Naive thymus-derived CD4-positive, alpha-beta T cell (primary cell): ENCODE results near the gene DCT. TPM values are rescaled to one million over a fixed set of nuclear protein-coding genes. Genes with fewer than 3 reads are reported as not detected.
A peak's percentile ranks its signal among the peaks of the same experiment; 100 is the strongest.

ENCODE experiments used
- ATAC-seq: fragments of 150-1000 bp; cut with Tn5 transposase; 2 replicates; pipeline ENCODE4 v1.10.0; 2021; ENCODE audit warnings: mild to moderate bottlenecking, moderate library complexity
- CTCF ChIA-PET: fragments of 350-600 bp; sonication (Branson Sonifier 250); formaldehyde crosslinking; loops from one replicate; lab custom pipeline; 2021; ENCODE audit warnings: antibody characterized with exemption; lab: Charles Lee
- POLR2A ChIA-PET: fragments of 350-600 bp; sonication (Branson Sonifier 250); formaldehyde crosslinking; loops from one replicate; lab custom pipeline; 2021; ENCODE audit warnings: antibody characterized with exemption, inconsistent platforms; lab: Charles Lee
- DNase-seq, 9 donors: peaks; one replicate each; pipeline versions ENCODE4 v3.0.0 to v3.0.0-alpha.2; 2020 to 2022; ENCODE audit warnings: mixed read lengths in 1 of 9
- H3K27ac ChIP-seq: one replicate; pipeline ENCODE4 v1.7.0; 2013; ENCODE audit warnings: mild to moderate bottlenecking, low read depth, low read length, moderate library complexity
- H3K27me3 ChIP-seq, 2 donors: one replicate each; pipeline ENCODE4 v1.7.0; 2013; ENCODE audit warnings: low read length in 2 of 2, mild to moderate bottlenecking in 2 of 2, moderate library complexity in 2 of 2; ENCODE audit not compliant: control insufficient read depth in 2 of 2, insufficient read depth in 2 of 2
- H3K36me3 ChIP-seq, 3 experiments: 1 replicate in 2 of 3; 2 replicates in 1 of 3; pipeline ENCODE4 v1.7.0; 2013; ENCODE audit warnings: low read length in 3 of 3, mild to moderate bottlenecking in 3 of 3, moderate library complexity in 1 of 3; ENCODE audit not compliant: insufficient read depth in 3 of 3, control insufficient read depth in 2 of 3
- H3K4me1 ChIP-seq, 2 donors: one replicate each; pipeline ENCODE4 v1.7.0; 2013; ENCODE audit warnings: low read length in 2 of 2, mild to moderate bottlenecking in 2 of 2, moderate library complexity in 1 of 2; ENCODE audit not compliant: control insufficient read depth in 2 of 2, insufficient read depth in 2 of 2
- H3K4me3 ChIP-seq: 2 replicates; pipeline ENCODE4 v1.7.0; 2013; ENCODE audit warnings: mild to moderate bottlenecking, low read length
- H3K9me3 ChIP-seq, 3 experiments: 1 replicate in 2 of 3; 2 replicates in 1 of 3; pipeline ENCODE4 v1.7.0; 2013; ENCODE audit warnings: low read length in 3 of 3; ENCODE audit not compliant: control insufficient read depth in 2 of 3
- H3K27ac Mint-ChIP-seq, 9 donors: one replicate each; pipeline ENCODE4 v1.8.0; 2020 to 2022; ENCODE audit warnings: mixed read lengths in 9 of 9, mild to moderate bottlenecking in 8 of 9, moderate library complexity in 5 of 9, inconsistent platforms in 2 of 9
- H3K27me3 Mint-ChIP-seq, 5 donors: one replicate each; pipeline ENCODE4 v1.8.0; 2021 to 2022; ENCODE audit warnings: mixed read lengths in 5 of 5, mild to moderate bottlenecking in 1 of 5
- H3K36me3 Mint-ChIP-seq, 5 donors: one replicate each; pipeline ENCODE4 v1.8.0; 2020 to 2022; ENCODE audit warnings: mixed read lengths in 5 of 5, mild to moderate bottlenecking in 3 of 5, inconsistent platforms in 1 of 5
- H3K4me1 Mint-ChIP-seq, 7 donors: one replicate each; pipeline ENCODE4 v1.8.0; 2020 to 2022; ENCODE audit warnings: mixed read lengths in 7 of 7, mild to moderate bottlenecking in 3 of 7, inconsistent platforms in 1 of 7
- H3K4me3 Mint-ChIP-seq, 10 donors: one replicate each; pipeline ENCODE4 v1.8.0; 2020 to 2022; ENCODE audit warnings: mild to moderate bottlenecking in 10 of 10, mixed read lengths in 10 of 10, moderate library complexity in 6 of 10, inconsistent platforms in 2 of 10
- H3K9me3 Mint-ChIP-seq, 11 donors: one replicate each; pipeline ENCODE4 v1.8.0; 2020 to 2022; ENCODE audit warnings: mixed read lengths in 11 of 11, mild to moderate bottlenecking in 4 of 11, inconsistent platforms in 1 of 11, moderate library complexity in 1 of 11
- intact Hi-C, 2 donors: fragments of 100-400 bp; cut with micrococcal nuclease; formaldehyde crosslinking; loops; one replicate each; pipeline ENCODE4 v1.15.1; 2023
- polyA plus RNA-seq, 2 donors: library from polyadenylated mRNA; unstranded; fragments of 300-500 nt; fragmentation: Illumina TruSeq; gene quantifications; one replicate each; pipeline ENCODE4 v1.2.3, GENCODE V29; 2021
- total RNA-seq, 6 experiments: library from RNA in 5 of 6; stranded (reverse) in 5 of 6; gene quantifications; 1 replicate in 5 of 6; 2 replicates in 1 of 6; pipeline ENCODE4 v1.2.3 and lab custom pipeline; 2021 to 2026

DCT gene
- total and polyA plus RNA-seq, 7 experiments from 2014 or later: 0.19 to 1.9 (median 0.68) TPM; not detected in 1

DNA sequence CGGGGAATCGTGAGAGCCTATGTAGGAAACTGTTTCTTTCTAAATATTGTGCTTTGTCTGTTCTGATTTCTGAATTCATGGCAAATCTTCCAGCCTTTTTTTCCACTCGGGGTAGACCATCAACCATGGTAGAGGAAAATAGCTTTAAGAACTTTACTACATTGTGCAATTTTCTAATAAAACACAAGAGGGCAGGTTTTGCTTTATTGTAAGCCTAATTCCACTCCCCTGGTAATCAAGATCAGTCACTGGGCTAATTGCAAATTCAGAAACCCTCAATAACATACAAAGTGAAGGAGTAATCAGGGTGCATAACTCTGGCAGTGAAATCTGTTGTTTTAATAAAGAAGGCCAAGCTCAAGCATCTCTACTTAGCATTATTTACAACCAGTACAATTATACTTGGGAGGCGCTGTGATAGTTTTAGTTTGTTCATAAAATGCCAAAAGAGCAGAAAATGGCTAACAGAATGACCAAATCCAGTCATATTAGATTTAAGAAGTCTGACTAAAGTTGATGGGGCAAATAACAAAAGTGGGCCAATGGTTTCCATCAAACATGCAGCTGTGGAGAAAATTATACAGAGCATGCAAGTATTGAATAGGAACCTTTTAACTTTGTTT, 43.8 kb downstream of the DCT start:
- DNase-seq (peak in 7 of 9 donors; percentile 18 to 63 (median 50)), ATAC-seq (peak; percentile 73)
- CTCF ChIA-PET: interaction anchor here (0.6 to 13.1 kb wide), 13 partner anchors 9 to 720 kb away, joined by 3 to 273 read pairs (median 3); partner anchors contain the start of gene TGDS
- Histone ChIP-seq H3K4me1 (no peaks in the 10 kb centered on the region), H3K9me3 (no peaks in the 10 kb centered on the region), H3K27ac (no peak overlapping the region), H3K36me3 (no peaks in the 10 kb centered on the region), H3K27me3 (no peaks in the 10 kb centered on the region), H3K4me3 (no peak overlapping the region)
- H3K27ac Mint-ChIP-seq: no peak overlapping the region
- no peaks in the 10 kb centered on the region for H3K36me3 Mint-ChIP-seq
- H3K27me3 Mint-ChIP-seq: peaks cover 0 to 3% (median 0%) of the 10 kb centered on the region in 5 donors
- POLR2A ChIA-PET: interaction anchor here (0.6 to 1.1 kb wide), 4 partner anchors 107 to 185 kb away, joined by 3 read pairs; no protein-coding TSS in a partner anchor
- no peak overlapping the region for H3K4me3 Mint-ChIP-seq
- intact Hi-C loops: loop anchor here (1.0 to 10.0 kb wide), 8 partner anchors 72 to 1043 kb away; no protein-coding TSS in a partner anchor
- peaks cover 0 to 2% (median 0%) of the 10 kb centered on the region in 11 donors for H3K9me3 Mint-ChIP-seq
- peaks cover 0 to 16% (median 0%) of the 10 kb centered on the region in 7 donors for H3K4me1 Mint-ChIP-seq

DNA sequence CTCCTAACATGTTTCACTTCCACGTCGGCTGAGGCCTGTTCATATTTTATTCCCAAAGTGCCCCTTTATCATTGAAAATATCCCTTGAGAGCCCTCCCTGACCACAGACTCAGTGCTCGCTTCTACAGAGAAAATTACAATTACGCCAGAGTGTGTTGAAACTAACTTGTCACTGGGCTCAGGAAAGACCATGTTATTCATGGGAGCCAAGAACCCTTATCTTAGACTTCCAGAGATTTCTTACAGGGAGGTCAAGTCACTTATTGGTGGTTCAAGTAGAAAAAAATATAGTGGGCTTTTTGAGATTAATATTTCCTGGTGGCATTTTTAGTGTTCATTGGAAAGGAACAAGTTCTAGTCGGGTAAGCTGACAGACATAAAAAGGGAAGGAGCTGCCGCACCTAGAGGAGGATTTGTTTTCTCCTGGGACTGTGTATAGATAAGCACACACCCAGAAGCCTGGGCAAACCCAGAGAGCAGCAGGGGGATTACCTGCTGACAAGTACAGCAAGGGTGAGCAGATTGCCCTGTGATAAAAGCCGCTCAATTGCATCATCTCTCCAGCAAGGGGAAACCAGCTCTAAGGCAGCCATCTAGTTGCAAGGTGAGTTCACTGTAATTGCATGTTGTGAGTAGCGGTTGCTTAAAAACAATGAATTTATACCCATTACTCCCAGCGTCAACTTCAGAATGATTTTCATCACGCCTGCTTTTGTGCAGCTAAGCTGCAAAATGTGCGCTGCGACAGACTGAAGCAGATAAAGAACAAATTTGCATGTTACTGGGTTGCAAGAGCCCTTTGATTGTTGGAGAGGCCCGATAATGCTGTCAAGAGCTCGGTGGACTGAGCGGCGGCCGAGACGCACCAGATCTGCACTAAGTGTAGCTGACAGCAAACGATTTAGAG, 46.2 kb downstream of the DCT start:
- Histone ChIP-seq H3K27me3 (no peaks in the 10 kb centered on the region), H3K4me1 (no peaks in the 10 kb centered on the region), H3K36me3 (no peaks in the 10 kb centered on the region), H3K27ac (no peak overlapping the region), H3K9me3 (no peaks in the 10 kb centered on the region), H3K4me3 (no peak overlapping the region)
- Mint-ChIP-seq H3K27ac (no peak overlapping the region), H3K36me3 (no peaks in the 10 kb centered on the region), H3K4me3 (no peak overlapping the region), H3K27me3 (peaks cover 0 to 3% (median 0%) of the 10 kb centered on the region in 5 donors), H3K4me1 (peaks cover 0 to 16% (median 0%) of the 10 kb centered on the region in 7 donors), H3K9me3 (peaks cover 0 to 4% (median 0%) of the 10 kb centered on the region in 11 donors)
- CTCF ChIA-PET: interaction anchor here (0.7 to 13.1 kb wide), 3 partner anchors 13 to 184 kb away, joined by 3 to 273 read pairs (median 3); no protein-coding TSS in a partner anchor
- intact Hi-C loops: loop anchor here in 1 of 2 donors (10.0 kb wide), 1 partner anchor 751 kb away; no protein-coding TSS in a partner anchor
- no peak for DNase-seq
- no peak for ATAC-seq
- POLR2A ChIA-PET: interaction anchor here (1.3 kb wide), 1 partner anchor 184 kb away, joined by 4 read pairs; no protein-coding TSS in a partner anchor

DNA sequence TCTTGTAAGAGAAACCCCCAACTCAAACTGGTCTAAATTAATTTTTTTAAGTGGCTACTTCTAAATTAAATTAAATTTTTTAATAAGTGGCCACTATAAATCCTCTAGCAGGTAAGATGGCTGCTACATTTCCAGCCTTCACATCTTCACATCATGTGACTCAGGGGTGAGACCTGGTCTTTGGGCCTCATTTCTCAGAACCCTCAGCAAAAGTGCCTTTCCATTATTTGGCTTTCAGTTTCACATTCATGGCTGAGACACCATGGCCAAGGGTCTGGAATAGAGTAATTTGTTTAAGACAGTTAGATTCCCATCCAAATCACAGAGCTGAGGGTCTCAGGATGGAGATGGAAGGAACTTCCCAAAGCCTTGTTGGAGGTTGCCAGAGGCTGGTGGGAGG, 47.5 kb downstream of the DCT start:
- no peak for ATAC-seq

DNA sequence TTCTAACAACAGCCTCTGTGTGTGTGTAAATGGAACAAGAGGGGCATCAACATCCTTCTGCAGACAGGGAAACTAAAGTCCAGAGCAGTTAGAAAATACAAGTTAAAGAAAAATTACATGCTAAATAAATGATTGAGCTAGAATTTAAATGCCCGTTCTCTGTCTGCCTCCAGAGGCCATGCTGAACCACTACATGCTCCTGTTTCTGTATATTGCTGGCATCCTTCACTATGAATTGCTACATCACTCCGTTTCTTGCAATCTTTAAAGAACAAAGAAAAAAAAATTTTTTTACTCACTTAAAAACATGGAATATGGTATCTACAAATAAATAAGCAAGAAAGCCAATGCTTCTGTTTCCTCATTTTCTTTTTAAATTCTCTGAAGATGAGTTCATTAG, 47.9 kb downstream of the DCT start:
- Histone ChIP-seq H3K4me3 (no peak overlapping the region), H3K9me3 (no peaks in the 10 kb centered on the region), H3K36me3 (no peaks in the 10 kb centered on the region), H3K27ac (no peak overlapping the region), H3K27me3 (no peaks in the 10 kb centered on the region), H3K4me1 (no peaks in the 10 kb centered on the region)
- peaks cover 0 to 16% (median 0%) of the 10 kb centered on the region in 7 donors for H3K4me1 Mint-ChIP-seq
- intact Hi-C loops: loop anchor here in 1 of 2 donors (10.0 kb wide), 1 partner anchor 753 kb away; no protein-coding TSS in a partner anchor
- no peak overlapping the region for H3K27ac Mint-ChIP-seq
- CTCF ChIA-PET: interaction anchor here (13.1 kb wide), 1 partner anchor 186 kb away, joined by 273 read pairs; no protein-coding TSS in a partner anchor
- no peaks in the 10 kb centered on the region for H3K36me3 Mint-ChIP-seq
- no peak for DNase-seq
- H3K4me3 Mint-ChIP-seq: no peak overlapping the region
- H3K9me3 Mint-ChIP-seq: peaks cover 0 to 4% (median 0%) of the 10 kb centered on the region in 11 donors
- POLR2A ChIA-PET: no interaction called here
- peaks cover 0 to 3% (median 0%) of the 10 kb centered on the region in 5 donors for H3K27me3 Mint-ChIP-seq
- ATAC-seq: no peak

More for the DNA sequence above, 47.5 kb downstream of the DCT start:
- intact Hi-C loops: loop anchor here in 1 of 2 donors (10.0 kb wide), 1 partner anchor 753 kb away; no protein-coding TSS in a partner anchor
- H3K36me3 ChIP-seq: no peaks in the 10 kb centered on the region
- H3K4me1 Mint-ChIP-seq: peaks cover 0 to 16% (median 0%) of the 10 kb centered on the region in 7 donors
- ChIA-PET CTCF (interaction anchor here (13.1 kb wide), 1 partner anchor 186 kb away, joined by 273 read pairs; no protein-coding TSS in a partner anchor), POLR2A (no interaction called here)
- H3K27ac Mint-ChIP-seq: no peak overlapping the region
- peaks cover 0 to 3% (median 0%) of the 10 kb centered on the region in 5 donors for H3K27me3 Mint-ChIP-seq
- no peak overlapping the region for H3K4me3 Mint-ChIP-seq
- no peak for DNase-seq
- no peaks in the 10 kb centered on the region for H3K9me3 ChIP-seq
- H3K36me3 Mint-ChIP-seq: no peaks in the 10 kb centered on the region
- no peaks in the 10 kb centered on the region for H3K4me1 ChIP-seq
- no peaks in the 10 kb centered on the region for H3K27me3 ChIP-seq
- H3K27ac ChIP-seq: no peak overlapping the region
- peaks cover 0 to 4% (median 0%) of the 10 kb centered on the region in 11 donors for H3K9me3 Mint-ChIP-seq
- H3K4me3 ChIP-seq: no peak overlapping the region

DNA sequence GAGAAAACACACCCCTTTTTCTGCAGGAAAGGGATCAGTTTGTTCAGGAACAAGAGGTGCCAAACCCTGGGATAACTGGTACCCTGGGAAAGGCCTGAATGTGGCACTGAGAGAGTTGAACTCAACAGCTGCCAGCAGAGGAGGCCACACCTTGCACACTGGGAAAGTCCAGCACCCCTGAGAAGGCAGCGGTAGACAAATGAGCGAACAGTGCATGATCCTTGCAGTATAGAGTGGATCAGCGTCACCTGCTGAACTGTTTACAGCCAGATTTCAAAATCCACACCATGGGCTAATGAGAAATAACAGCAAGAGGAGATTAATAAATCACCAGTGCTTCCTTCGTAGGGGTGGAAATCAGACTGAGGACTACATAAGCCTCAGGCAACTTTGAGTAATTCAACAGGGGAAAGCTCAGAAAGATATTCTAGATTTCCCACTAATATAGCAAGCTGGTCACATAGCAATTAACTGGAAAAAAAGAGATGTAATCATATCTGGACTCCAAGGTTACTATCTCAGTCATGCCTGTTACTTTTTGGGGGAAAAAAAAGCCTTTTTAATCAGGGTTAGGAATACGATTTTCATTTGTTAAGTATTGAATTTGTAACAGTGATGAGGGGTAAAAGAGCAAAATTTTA, 52.0 kb downstream of the DCT start:
- ATAC-seq (no peak), DNase-seq (no peak)
- Histone ChIP-seq H3K27ac (no peak overlapping the region), H3K4me1 (no peaks in the 10 kb centered on the region), H3K9me3 (no peaks in the 10 kb centered on the region), H3K27me3 (no peaks in the 10 kb centered on the region), H3K4me3 (no peak overlapping the region), H3K36me3 (no peaks in the 10 kb centered on the region)
- Mint-ChIP-seq H3K9me3 (peaks cover 0 to 7% (median 0%) of the 10 kb centered on the region in 11 donors), H3K4me1 (peaks cover 0 to 8% (median 0%) of the 10 kb centered on the region in 7 donors), H3K27ac (no peak overlapping the region), H3K4me3 (no peak overlapping the region), H3K27me3 (peaks cover 0 to 21% (median 0%) of the 10 kb centered on the region in 5 donors), H3K36me3 (no peaks in the 10 kb centered on the region)
- CTCF ChIA-PET: no interaction called here
- intact Hi-C loops: no loop called here
- POLR2A ChIA-PET: no interaction called here
